Vagina (tissue), 2 donors: ENCODE measurements around the gene AMPD3. TPM values are rescaled to one million over a fixed set of nuclear protein-coding genes. Genes with fewer than 3 reads are reported as not detected.

Source experiments
- DNase-seq, 2 donors: peaks; one replicate each; pipeline ENCODE4 v3.0.0-alpha.2; 2017; ENCODE audit errors: extremely low spot score in 2 of 2
- H3K27ac ChIP-seq: fragments of 200-600 bp; sonication (generic); one replicate; pipeline ENCODE4 v1.5.1; 2019
- H3K27me3 ChIP-seq: fragments of 200-600 bp; sonication (generic); one replicate; pipeline ENCODE4 v1.5.1; 2019
- H3K36me3 ChIP-seq, 2 donors: fragments of 200-600 bp; sonication (generic); one replicate each; pipeline ENCODE4 v1.5.1; 2017 to 2019
- H3K4me1 ChIP-seq: fragments of 200-600 bp; sonication (generic); one replicate; pipeline ENCODE4 v1.5.1; 2019
- H3K4me3 ChIP-seq, 2 donors: fragments of 200-600 bp; sonication (generic); 1 replicate in 1 of 2; 2 replicates in 1 of 2; pipeline ENCODE4 v1.5.1; 2016 to 2019
- H3K9me3 ChIP-seq: fragments of 200-600 bp; sonication (generic); one replicate; pipeline ENCODE4 v1.5.1; 2019
- CTCF ChIP-seq, 3 experiments: fragments of 450-650 bp in 2 of 3; fragments of 200-600 bp in 1 of 3; sonication (generic) in 1 of 3; IDR thresholded peaks; one replicate each; pipeline ENCODE4 v1.5.1; 2017 to 2019; ENCODE audit warnings: antibody characterized with exemption in 3 of 3, mild to moderate bottlenecking in 2 of 3, moderate library complexity in 2 of 3
- POLR2A ChIP-seq, 2 donors: fragments of 450-650 bp; IDR thresholded peaks; one replicate each; pipeline ENCODE4 v1.6.1; 2017; ENCODE audit warnings: antibody characterized with exemption in 2 of 2, mild to moderate bottlenecking in 2 of 2, moderate library complexity in 2 of 2
- POLR2AphosphoS5 ChIP-seq, 2 donors: sonication (generic); formaldehyde crosslinking; IDR thresholded peaks; one replicate each; pipeline ENCODE4 v1.9.0; 2017; ENCODE audit warnings: antibody characterized with exemption in 2 of 2, mild to moderate bottlenecking in 2 of 2, low read depth in 1 of 2; ENCODE audit not compliant: insufficient read depth in 1 of 2
- intact Hi-C: fragments of 100-400 bp; cut with DNase I; formaldehyde crosslinking; loops from one replicate; pipeline ENCODE4 v1.15.1; 2023
- microRNA counts, 2 donors: library from miRNA; unstranded; fragments of <30 nt; microRNA quantifications; one replicate each; lab custom pipeline; 2016 to 2017
- total RNA-seq: library from RNA; depleted of rRNA; stranded (reverse); fragments of >200 nt; gene quantifications from one replicate; pipeline ENCODE4 v1.2.3, GENCODE V29; 2016

Gene AMPD3
- total RNA-seq, 1 donor from 2014 or later: 20.1 TPM

- H3K27me3 ChIP-seq: no peaks in the 10 kb centered on the region
- DNase-seq: no peak
- no peaks in the 10 kb centered on the region for H3K36me3 ChIP-seq
- H3K9me3 ChIP-seq: no peaks in the 10 kb centered on the region
- H3K27ac ChIP-seq: no peak overlapping the region
- no peaks in the 10 kb centered on the region for H3K4me1 ChIP-seq
- intact Hi-C loops: no loop called here
- no peak for TF ChIP-seq POLR2A (IDR thresholded peaks at IDR 0.05)
- no peak for TF ChIP-seq CTCF (IDR thresholded peaks at IDR 0.05)
- TF ChIP-seq POLR2AphosphoS5 (IDR thresholded peaks at IDR 0.05; ENCODE audit: insufficient read depth in 1 of 2, low read depth in 1 of 2): no peak
- H3K4me3 ChIP-seq: no peak overlapping the region
Observed at GRCh38 chr11:10556590-10556989, 101.5 kb downstream of the AMPD3 start.

MicroRNAs encoded within 50 kb of the gene (microRNA counts, 767-probe panel; counts per million panel counts)
- microRNA hsa-miR-4485 (lab: Ali Mortazavi, UCI): 238 to 261 counts per million in 2 donors

Other genes starting within 250 kb of the AMPD3 start
- 69.5 TPM for gene SBF2, start 161.0 kb upstream of the AMPD3 start, total RNA-seq
- 130 TPM for gene ADM, start 150.2 kb upstream of the AMPD3 start, total RNA-seq
- gene RNF141, start 85.9 kb downstream of the AMPD3 start, total RNA-seq: 19.2 TPM
- gene LYVE1, start 113.4 kb downstream of the AMPD3 start, total RNA-seq: 62.9 TPM
- gene IRAG1, start 238.5 kb downstream of the AMPD3 start, total RNA-seq: 18.2 TPM